ENCODE results near the gene ZMYM2. TPM values are rescaled to one million over a fixed set of nuclear protein-coding genes. Genes with fewer than 3 reads are reported as not detected.
"Not testable (repeated sequence)": the region's sequence is repeated elsewhere in the genome, so short reads cannot be mapped to it uniquely, and the experiment has no call there.

ZMYM2 gene
- polyA plus RNA-seq, 2 donors, result 15.8 to 26.3 TPM

DNA sequence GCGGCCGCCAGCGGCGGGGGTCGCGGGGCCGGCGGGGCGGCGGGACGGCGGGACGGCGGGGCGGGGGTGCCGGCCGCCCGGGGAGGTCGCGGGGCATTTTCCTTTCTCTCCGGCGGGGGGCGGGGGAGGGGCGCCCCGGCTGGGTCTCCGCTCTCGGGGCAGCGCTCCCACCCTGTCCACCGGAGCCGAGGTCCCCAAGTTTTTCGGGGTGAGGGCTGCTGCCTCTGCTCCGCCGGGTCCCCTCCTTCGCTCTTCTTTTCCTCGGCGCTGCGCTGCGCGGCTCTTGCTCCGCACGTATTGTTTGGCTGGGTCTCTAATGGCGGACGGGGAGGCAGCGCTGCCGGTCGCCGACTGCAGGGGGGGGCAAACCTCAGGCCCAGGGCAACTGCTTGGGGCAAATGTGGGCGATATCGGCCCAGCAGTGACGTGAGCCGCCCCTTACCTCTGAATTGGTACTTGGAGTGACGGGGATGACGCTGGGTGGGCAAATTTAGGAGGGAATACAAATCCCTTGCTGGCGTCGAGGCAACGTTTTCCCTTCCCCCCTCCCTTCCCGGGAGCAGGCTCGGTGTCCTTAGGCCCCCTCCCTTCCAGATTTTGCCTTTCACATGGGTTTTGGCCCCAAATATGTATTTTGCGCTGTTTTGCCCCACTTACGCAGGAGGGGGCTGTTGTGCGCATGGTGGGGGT lies 759 bp downstream of the ZMYM2 start:
- WGBS, 2 donors, result 1% methylated on average over 20 to 61 of the region's 61 CpGs
- H3K36me3 ChIP-seq (ENCODE audit: control insufficient read depth in 2 of 2, insufficient read depth in 2 of 2, low read length in 1 of 2), result no peaks in the 10 kb centered on the region
- no peaks in the 10 kb centered on the region for H3K9me3 ChIP-seq (ENCODE audit: control insufficient read depth in 2 of 2, insufficient read depth in 1 of 2, low read depth in 1 of 2, low read length in 1 of 2)
- peak overlapping the region; percentile 97 to 100 for H3K27ac ChIP-seq (ENCODE audit: low read depth in 2 of 2, low read length in 1 of 2)
- H3K27me3 ChIP-seq (ENCODE audit: control insufficient read depth in 1 of 2, insufficient read depth in 2 of 2, low read length in 2 of 2), result no peaks in the 10 kb centered on the region
- no peaks in the 10 kb centered on the region for H3K4me1 ChIP-seq (ENCODE audit: control insufficient read depth in 2 of 2, insufficient read depth in 2 of 2, low read length in 1 of 2)
- peak overlapping the region; percentile 62 to 89 for H3K4me3 ChIP-seq (ENCODE audit: low read depth in 1 of 2, low read length in 2 of 2)

DNA sequence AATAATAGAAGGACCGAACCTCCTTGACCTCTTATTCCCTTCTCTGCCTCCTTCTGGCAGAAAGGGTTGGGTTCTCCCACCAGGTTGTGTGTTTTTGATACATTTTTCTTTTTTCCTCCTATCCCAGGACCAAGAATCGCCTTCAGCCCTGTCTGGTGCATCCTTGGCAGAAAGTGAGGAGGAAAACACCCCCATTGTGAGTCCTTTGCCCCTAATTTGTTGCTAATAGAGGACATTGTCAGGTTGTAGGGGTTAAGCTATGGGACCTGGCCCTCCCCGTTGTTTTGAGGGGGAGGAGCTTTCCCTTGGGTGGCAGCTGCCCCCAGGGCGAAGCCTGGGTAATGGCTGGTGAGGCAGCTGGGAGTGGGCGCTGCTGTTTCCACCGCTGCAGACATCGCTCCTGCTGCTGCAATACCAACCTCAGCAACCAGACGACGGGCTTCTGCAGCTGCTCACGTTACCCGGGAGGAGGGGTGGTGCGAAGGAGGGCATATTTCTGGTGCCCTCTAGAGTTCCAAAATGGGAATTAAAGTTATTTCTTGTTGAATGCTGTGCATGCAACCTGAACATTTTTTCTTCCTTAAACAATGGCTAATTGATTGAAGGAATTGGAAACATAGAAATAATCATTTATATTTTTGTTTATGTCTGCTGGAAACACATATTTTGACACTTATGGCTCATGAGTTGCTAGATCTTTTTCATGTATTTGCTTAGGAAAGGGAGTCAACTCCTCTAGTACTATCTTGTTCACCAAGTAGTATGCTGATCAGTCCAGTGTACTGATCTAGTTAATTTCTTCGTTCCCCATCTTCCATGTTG lies 1.5 kb downstream of the ZMYM2 start:
- Histone ChIP-seq H3K4me1 (ENCODE audit: control insufficient read depth in 2 of 2, insufficient read depth in 2 of 2, low read length in 1 of 2) (no peaks in the 10 kb centered on the region), H3K27me3 (ENCODE audit: control insufficient read depth in 1 of 2, insufficient read depth in 2 of 2, low read length in 2 of 2) (no peaks in the 10 kb centered on the region), H3K9me3 (ENCODE audit: control insufficient read depth in 2 of 2, insufficient read depth in 1 of 2, low read depth in 1 of 2, low read length in 1 of 2) (no peaks in the 10 kb centered on the region), H3K27ac (ENCODE audit: low read depth in 2 of 2, low read length in 1 of 2) (peak overlapping the region; percentile 97 to 100), H3K4me3 (ENCODE audit: low read depth in 1 of 2, low read length in 2 of 2) (peak overlapping the region; percentile 62 to 89), H3K36me3 (ENCODE audit: control insufficient read depth in 2 of 2, insufficient read depth in 2 of 2, low read length in 1 of 2) (no peaks in the 10 kb centered on the region)
- WGBS, 2 donors, result 1 to 2% methylated on average over 13 of the region's 13 CpGs

DNA sequence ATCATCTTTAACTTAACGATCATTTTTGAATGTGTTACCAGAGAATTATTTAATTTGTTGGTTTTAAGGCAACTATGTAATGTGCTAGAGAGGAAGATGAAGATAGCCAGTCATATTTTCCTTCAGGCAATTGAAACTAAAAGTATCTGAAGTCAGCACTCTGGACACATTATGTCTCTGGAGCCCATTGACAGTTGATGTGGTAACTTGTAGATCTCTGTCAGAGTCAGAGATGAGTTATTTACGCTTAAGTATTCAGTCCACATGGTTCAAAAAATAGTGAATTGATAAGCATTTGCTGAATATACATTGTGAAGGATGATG lies 2.1 kb downstream of the ZMYM2 start:
- no peaks in the 10 kb centered on the region for H3K27me3 ChIP-seq (ENCODE audit: control insufficient read depth in 1 of 2, insufficient read depth in 2 of 2, low read length in 2 of 2)
- H3K4me1 ChIP-seq (ENCODE audit: control insufficient read depth in 2 of 2, insufficient read depth in 2 of 2, low read length in 1 of 2), result no peaks in the 10 kb centered on the region
- no peak overlapping the region for H3K27ac ChIP-seq (ENCODE audit: low read depth in 2 of 2, low read length in 1 of 2)
- H3K36me3 ChIP-seq (ENCODE audit: control insufficient read depth in 2 of 2, insufficient read depth in 2 of 2, low read length in 1 of 2), result no peaks in the 10 kb centered on the region
- 39 to 40% methylated on average over 2 of the region's 2 CpGs for WGBS, 2 donors
- H3K9me3 ChIP-seq (ENCODE audit: control insufficient read depth in 2 of 2, insufficient read depth in 1 of 2, low read depth in 1 of 2, low read length in 1 of 2), result no peaks in the 10 kb centered on the region
- peak overlapping the region in 1 of 2 donors; percentile 62 for H3K4me3 ChIP-seq (ENCODE audit: low read depth in 1 of 2, low read length in 2 of 2)

DNA sequence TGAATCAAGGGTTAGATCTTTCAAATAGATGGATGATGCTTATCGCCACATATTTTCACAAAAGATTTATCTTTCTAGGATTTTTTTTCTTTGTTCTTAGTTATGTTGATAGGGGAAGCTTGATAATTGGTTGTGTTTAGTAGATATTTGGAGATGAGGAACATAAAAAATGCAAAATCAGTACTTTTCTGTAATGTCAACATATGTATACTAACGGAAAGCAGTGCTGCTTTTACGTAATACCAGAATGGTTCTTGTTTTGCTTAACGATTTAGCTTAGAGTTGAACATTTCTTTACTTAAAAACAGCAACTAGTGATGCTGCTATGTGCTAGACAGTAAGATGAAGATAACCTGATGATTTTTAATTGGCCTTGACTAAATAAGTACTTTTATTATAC lies 3.0 kb downstream of the ZMYM2 start:
- Histone ChIP-seq H3K4me3 (ENCODE audit: low read depth in 1 of 2, low read length in 2 of 2) (no peak overlapping the region), H3K36me3 (ENCODE audit: control insufficient read depth in 2 of 2, insufficient read depth in 2 of 2, low read length in 1 of 2) (no peaks in the 10 kb centered on the region), H3K27ac (ENCODE audit: low read depth in 2 of 2, low read length in 1 of 2) (no peak overlapping the region), H3K27me3 (ENCODE audit: control insufficient read depth in 1 of 2, insufficient read depth in 2 of 2, low read length in 2 of 2) (no peaks in the 10 kb centered on the region), H3K4me1 (ENCODE audit: control insufficient read depth in 2 of 2, insufficient read depth in 2 of 2, low read length in 1 of 2) (no peaks in the 10 kb centered on the region), H3K9me3 (ENCODE audit: control insufficient read depth in 2 of 2, insufficient read depth in 1 of 2, low read depth in 1 of 2, low read length in 1 of 2) (no peaks in the 10 kb centered on the region)
- 48 to 49% methylated on average over 4 of the region's 4 CpGs for WGBS, 2 donors

DNA sequence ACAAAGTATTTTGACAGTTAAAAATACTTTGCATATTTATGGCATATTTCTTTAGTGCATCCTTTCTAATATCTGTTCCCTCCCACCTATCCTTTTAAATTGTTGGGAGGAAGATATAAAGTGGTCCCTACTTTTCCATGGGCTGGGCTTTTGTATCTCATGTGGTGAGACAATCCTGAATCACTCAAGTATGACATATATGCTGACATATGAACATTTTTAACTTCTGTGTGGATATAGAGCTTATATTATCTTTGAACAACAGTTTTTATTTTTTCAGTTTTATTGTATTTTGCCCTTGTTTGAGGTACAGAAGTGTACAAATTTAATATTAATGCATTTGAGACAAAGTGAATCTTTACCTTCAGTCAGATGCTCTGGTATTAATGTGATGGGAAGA lies 3.4 kb downstream of the ZMYM2 start:
- Histone ChIP-seq H3K4me1 (ENCODE audit: control insufficient read depth in 2 of 2, insufficient read depth in 2 of 2, low read length in 1 of 2) (no peaks in the 10 kb centered on the region), H3K27ac (ENCODE audit: low read depth in 2 of 2, low read length in 1 of 2) (no peak overlapping the region), H3K36me3 (ENCODE audit: control insufficient read depth in 2 of 2, insufficient read depth in 2 of 2, low read length in 1 of 2) (no peaks in the 10 kb centered on the region), H3K4me3 (ENCODE audit: low read depth in 1 of 2, low read length in 2 of 2) (no peak overlapping the region), H3K27me3 (ENCODE audit: control insufficient read depth in 1 of 2, insufficient read depth in 2 of 2, low read length in 2 of 2) (no peaks in the 10 kb centered on the region), H3K9me3 (ENCODE audit: control insufficient read depth in 2 of 2, insufficient read depth in 1 of 2, low read depth in 1 of 2, low read length in 1 of 2) (no peaks in the 10 kb centered on the region)

DNA sequence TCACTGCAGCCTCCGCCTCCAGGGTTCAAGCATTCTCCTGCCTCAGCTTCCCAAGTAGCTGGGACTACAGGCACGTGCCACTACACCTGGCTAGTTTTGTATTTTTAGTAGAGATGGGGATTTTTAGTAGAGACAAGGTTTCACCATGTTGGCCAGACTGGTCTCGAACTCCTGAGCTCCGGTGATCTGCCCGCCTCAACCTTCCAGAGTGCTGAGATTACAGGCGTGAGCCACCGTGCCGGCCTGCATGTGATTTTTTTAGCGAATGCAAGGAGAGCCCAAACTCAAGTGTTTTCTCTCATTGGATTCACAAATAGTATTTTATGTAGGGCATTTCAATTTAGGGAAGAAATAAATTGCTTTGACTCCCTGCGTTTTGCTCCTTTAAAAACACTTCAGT lies 4.4 kb downstream of the ZMYM2 start:
- H3K27me3 ChIP-seq (ENCODE audit: control insufficient read depth in 1 of 2, insufficient read depth in 2 of 2, low read length in 2 of 2), result no peaks in the 10 kb centered on the region
- WGBS, 2 donors, result 83 to 89% methylated on average over 10 of the region's 10 CpGs
- H3K27ac ChIP-seq (ENCODE audit: low read depth in 2 of 2, low read length in 1 of 2), result no peak overlapping the region
- H3K4me1 ChIP-seq (ENCODE audit: control insufficient read depth in 2 of 2, insufficient read depth in 2 of 2, low read length in 1 of 2), result no peaks in the 10 kb centered on the region
- no peak overlapping the region for H3K4me3 ChIP-seq (ENCODE audit: low read depth in 1 of 2, low read length in 2 of 2)
- no peaks in the 10 kb centered on the region for H3K36me3 ChIP-seq (ENCODE audit: control insufficient read depth in 2 of 2, insufficient read depth in 2 of 2, low read length in 1 of 2)
- no peaks in the 10 kb centered on the region for H3K9me3 ChIP-seq (ENCODE audit: control insufficient read depth in 2 of 2, insufficient read depth in 1 of 2, low read depth in 1 of 2, low read length in 1 of 2)

DNA sequence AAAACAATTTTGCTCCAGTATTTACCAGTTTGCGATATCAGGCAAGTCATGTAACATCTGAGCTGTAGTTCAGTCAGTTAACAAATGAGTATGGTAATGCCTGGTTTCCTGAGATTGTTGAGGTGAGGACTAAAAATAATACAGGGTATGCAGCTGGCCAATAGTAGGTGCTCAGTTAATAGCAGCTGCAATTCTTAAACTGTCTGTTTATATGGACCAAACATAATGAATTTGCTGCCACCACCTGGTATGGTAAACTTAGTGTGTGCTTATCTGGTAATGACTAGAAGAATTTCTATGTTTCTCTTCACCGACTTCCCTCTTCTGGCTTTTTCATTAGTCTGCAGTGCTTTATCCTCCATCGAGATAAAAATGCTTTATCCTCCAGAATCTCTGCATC lies 9.1 kb downstream of the ZMYM2 start:
- peaks cover 0 to 7% of the 10 kb centered on the region in 2 donors for H3K36me3 ChIP-seq (ENCODE audit: control insufficient read depth in 2 of 2, insufficient read depth in 2 of 2, low read length in 1 of 2)
- H3K4me1 ChIP-seq (ENCODE audit: control insufficient read depth in 2 of 2, insufficient read depth in 2 of 2, low read length in 1 of 2), result no peaks in the 10 kb centered on the region
- no peaks in the 10 kb centered on the region for H3K9me3 ChIP-seq (ENCODE audit: control insufficient read depth in 2 of 2, insufficient read depth in 1 of 2, low read depth in 1 of 2, low read length in 1 of 2)
- 86 to 88% methylated on average over 3 of the region's 3 CpGs for WGBS, 2 donors
- no peaks in the 10 kb centered on the region for H3K27me3 ChIP-seq (ENCODE audit: control insufficient read depth in 1 of 2, insufficient read depth in 2 of 2, low read length in 2 of 2)
- no peak overlapping the region for H3K4me3 ChIP-seq (ENCODE audit: low read depth in 1 of 2, low read length in 2 of 2)
- no peak overlapping the region for H3K27ac ChIP-seq (ENCODE audit: low read depth in 2 of 2, low read length in 1 of 2)

DNA sequence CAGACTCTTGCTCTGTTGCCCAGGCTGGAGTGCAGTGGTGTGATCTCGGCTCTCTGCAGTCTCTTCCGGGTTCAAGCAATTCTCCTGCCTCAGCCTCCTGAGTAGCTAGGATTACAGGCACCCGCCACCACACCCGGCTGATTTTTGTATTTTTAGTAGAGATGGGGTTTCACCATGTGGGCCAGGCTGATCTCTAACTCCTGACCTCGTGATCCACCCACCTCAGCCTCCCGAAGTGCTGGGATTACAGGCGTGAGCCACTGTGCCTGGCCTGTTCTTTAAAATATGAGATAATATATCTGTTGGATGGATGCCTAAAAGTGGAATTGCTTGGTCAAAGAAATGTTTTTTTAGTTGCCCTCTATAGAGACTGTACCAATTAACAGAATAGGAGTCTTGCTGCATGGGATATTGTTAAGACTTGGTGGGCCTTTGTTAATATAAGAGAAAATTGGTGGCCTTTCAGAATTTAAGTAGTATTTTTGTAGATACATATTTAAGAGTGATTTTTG lies 16.0 kb downstream of the ZMYM2 start:
- not testable (repeated sequence) for H3K4me3 ChIP-seq (ENCODE audit: low read depth in 1 of 2, low read length in 2 of 2); H3K27ac ChIP-seq (ENCODE audit: low read depth in 2 of 2, low read length in 1 of 2); H3K27me3 ChIP-seq (ENCODE audit: control insufficient read depth in 1 of 2, insufficient read depth in 2 of 2, low read length in 2 of 2); H3K36me3 ChIP-seq (ENCODE audit: control insufficient read depth in 2 of 2, insufficient read depth in 2 of 2, low read length in 1 of 2); H3K4me1 ChIP-seq (ENCODE audit: control insufficient read depth in 2 of 2, insufficient read depth in 2 of 2, low read length in 1 of 2); H3K9me3 ChIP-seq (ENCODE audit: control insufficient read depth in 2 of 2, insufficient read depth in 1 of 2, low read depth in 1 of 2, low read length in 1 of 2)
- 85 to 94% methylated on average over 7 of the region's 7 CpGs for WGBS, 2 donors

DNA sequence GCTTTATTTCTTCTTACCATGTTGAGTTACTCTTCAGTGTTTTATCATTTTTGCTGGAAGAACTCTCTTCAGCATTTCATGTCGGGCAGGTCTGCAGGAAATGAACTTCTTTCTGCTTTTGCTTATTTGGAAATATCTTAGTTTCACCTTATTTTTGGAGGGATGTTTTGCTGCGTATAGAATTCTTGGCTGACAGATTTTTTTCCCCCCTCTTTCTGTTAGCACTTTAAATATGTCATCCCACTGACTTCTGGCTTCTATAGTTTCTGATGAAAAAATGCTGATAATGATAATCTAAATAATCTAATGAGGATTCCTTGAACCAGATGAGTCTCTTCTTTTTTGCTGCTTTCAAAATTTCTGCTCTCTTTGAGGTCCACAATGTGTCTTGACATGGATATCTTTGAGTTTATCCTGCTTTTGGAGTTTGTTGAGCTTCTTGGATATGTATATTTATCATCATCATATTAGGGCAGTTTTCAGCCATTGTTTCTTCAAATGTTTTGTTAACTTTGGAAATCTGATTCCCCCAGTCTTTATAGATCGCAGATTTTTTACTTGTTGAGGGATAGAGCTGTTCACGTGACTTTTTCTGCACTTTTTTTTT lies 20.4 kb downstream of the ZMYM2 start:
- WGBS, 2 donors, result 88 to 97% methylated on average over 4 of the region's 4 CpGs
- H3K4me1 ChIP-seq (ENCODE audit: control insufficient read depth in 2 of 2, insufficient read depth in 2 of 2, low read length in 1 of 2), result no peaks in the 10 kb centered on the region
- H3K27me3 ChIP-seq (ENCODE audit: control insufficient read depth in 1 of 2, insufficient read depth in 2 of 2, low read length in 2 of 2), result no peaks in the 10 kb centered on the region
- no peaks in the 10 kb centered on the region for H3K36me3 ChIP-seq (ENCODE audit: control insufficient read depth in 2 of 2, insufficient read depth in 2 of 2, low read length in 1 of 2)
- H3K9me3 ChIP-seq (ENCODE audit: control insufficient read depth in 2 of 2, insufficient read depth in 1 of 2, low read depth in 1 of 2, low read length in 1 of 2), result no peaks in the 10 kb centered on the region
- H3K4me3 ChIP-seq (ENCODE audit: low read depth in 1 of 2, low read length in 2 of 2), result no peak overlapping the region
- no peak overlapping the region for H3K27ac ChIP-seq (ENCODE audit: low read depth in 2 of 2, low read length in 1 of 2)
